22Rv1 (cell line): Measurements from ENCODE around the gene MAP3K4.
"Not testable (repeated sequence)": the region's sequence is repeated elsewhere in the genome, so short reads cannot be mapped to it uniquely, and the experiment has no call there.

ENCODE experiments used
- H3K27ac ChIP-seq: fragments of 450-650 bp; 2 replicates; pipeline ENCODE4 v1.5.1; 2017
- ZFX ChIP-seq: fragments of 450-650 bp; IDR thresholded peaks from 2 replicates; pipeline ENCODE4 v1.6.1; 2017; ENCODE audit warnings: antibody characterized with exemption, borderline replicate concordance
- TF ChIP-seq, protein P1 (sequence below): fragments of 450-650 bp; IDR thresholded peaks from 2 replicates; pipeline ENCODE4 v1.5.1; 2017; ENCODE audit warnings: mild to moderate bottlenecking

The MAP3K4 gene

DNA sequence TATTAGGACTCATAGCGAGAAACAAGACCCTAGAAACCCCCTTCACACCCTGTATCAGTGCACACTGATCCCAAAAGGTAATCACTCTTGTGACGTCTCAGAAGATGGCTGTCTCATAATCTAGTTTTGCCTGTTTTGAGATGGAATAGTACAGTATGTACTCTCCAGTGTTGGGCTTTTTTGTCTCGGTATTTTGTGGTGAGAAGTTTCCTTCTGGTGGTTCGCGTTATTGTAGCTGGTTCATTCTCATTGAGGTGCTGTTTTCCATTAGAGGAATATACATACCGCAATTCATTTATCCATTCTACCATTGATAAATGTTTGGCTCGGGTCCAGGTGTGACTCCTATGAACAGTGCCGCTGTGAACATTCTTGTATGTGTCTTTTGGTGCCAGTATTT is 27.9 kb upstream of the MAP3K4 start:
- no peak for TF ChIP-seq ZFX
- TF ChIP-seq, protein P1, sequence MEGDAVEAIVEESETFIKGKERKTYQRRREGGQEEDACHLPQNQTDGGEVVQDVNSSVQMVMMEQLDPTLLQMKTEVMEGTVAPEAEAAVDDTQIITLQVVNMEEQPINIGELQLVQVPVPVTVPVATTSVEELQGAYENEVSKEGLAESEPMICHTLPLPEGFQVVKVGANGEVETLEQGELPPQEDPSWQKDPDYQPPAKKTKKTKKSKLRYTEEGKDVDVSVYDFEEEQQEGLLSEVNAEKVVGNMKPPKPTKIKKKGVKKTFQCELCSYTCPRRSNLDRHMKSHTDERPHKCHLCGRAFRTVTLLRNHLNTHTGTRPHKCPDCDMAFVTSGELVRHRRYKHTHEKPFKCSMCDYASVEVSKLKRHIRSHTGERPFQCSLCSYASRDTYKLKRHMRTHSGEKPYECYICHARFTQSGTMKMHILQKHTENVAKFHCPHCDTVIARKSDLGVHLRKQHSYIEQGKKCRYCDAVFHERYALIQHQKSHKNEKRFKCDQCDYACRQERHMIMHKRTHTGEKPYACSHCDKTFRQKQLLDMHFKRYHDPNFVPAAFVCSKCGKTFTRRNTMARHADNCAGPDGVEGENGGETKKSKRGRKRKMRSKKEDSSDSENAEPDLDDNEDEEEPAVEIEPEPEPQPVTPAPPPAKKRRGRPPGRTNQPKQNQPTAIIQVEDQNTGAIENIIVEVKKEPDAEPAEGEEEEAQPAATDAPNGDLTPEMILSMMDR: no peak

DNA sequence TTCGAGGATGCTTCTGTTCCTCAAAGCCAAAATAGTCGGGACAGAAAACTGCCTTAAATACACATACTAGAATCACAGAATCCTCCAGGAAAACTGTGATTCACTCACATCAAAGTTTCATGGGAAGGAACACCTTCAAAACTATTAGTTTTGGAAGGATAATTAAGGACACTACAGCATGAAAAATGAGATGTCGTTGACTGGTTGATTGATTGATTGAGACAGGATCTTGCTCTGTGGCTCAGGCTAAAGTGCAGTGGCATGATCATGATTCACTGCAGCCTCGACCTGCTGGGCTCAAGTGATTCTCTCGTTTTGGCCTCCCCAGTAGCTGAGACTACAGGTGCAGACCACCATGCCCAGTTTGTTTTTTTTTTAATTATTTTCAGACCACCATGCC is 25.7 kb upstream of the MAP3K4 start:
- TF ChIP-seq, protein P1: no peak
- no peak for TF ChIP-seq ZFX
- H3K27ac ChIP-seq: no peak overlapping the region

More for the DNA sequence above, 27.9 kb upstream of the MAP3K4 start:
- no peak overlapping the region for H3K27ac ChIP-seq

DNA sequence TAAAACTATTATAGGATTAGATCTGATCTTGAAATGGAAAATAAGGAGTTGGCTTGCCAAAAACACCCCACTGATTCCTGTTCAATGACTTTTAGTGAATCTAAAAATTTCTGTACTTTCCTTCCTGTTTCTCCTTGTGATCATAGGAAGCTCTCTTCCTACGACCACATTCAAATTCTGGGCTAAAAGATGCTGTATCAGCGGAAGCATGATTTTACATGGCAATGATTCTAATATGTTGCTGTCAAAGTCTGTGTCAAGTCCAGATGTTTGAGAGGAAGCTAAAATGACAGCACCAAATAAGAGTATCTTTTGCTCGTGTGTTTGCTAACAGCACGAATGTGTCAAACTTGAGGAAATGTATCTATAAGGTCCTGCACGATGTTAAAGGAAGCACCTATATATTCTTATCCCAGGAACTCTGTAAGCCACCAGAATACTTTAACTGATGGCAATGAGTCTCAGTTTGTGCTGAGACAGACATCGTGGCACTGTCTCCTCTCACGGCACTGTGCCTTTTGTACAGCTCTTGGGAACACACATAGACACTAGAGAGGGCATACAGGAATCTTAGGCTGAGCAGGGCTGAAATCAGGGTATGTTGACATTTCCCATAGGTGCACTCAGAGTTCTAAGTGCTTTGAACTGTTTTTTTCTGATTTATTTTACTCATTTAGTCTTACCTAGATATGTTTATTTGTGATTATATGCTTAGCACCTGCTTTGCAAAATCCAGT is 24.9 kb upstream of the MAP3K4 start:
- TF ChIP-seq, protein P1: no peak
- TF ChIP-seq ZFX: no peak
- H3K27ac ChIP-seq: no peak overlapping the region

DNA sequence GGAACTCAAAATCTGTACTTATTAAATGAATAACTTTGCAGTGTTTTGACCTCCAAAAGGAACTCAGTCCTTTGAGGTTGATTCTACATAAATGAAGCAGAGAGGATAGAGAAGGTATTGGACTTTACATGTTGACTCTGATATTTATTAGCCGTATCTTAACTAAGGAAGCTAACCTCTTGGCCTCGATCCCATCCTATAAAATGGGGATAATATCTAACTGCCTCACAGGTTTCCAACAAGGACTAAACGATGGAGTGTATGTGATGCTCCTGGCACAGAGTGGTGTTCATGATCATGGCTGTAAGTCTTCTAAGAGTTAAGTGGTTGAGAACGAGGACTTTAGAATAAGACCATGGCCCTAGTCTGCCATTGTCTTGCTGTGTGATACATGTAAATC is 24.2 kb upstream of the MAP3K4 start:
- no peak overlapping the region for H3K27ac ChIP-seq
- TF ChIP-seq, protein P1: no peak
- TF ChIP-seq ZFX: no peak

DNA sequence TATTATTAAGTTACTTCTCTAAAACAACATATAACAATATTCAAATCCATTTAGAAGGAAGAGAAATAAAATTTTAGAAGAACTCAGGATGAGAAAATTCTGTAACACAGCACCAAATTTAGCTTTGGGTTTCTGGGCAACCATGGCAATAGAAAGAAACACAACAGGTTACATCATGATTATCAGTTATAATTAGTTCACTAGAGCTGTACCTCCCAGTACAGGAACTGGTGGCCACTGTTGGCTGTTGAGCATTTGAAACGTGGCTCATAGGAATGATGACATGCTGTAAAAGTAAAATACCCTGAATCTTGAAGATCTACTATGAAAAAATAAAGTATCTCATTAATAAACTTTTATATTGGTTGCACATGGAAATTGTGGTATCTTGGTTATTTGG is 23.7 kb upstream of the MAP3K4 start:
- TF ChIP-seq ZFX: no peak
- H3K27ac ChIP-seq: no peak overlapping the region

DNA sequence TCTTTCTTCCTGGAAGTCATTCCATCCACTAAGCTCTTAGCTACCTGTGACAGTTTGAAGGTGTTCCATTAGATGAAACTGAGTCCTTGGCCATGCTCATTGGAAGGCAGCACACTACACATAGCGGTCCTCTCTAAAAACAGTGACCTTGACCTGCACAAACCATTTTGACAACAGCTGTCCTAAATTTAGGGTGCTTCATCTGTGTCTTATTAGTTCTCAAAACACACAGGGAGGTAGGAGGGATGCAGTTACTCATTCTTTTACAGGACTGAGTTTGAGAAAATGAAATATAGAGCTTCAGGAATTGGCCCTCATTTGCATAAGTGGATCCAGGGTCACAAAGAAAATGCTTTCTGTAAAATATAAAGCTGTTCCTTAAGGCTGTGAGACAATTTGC is 20.4 kb upstream of the MAP3K4 start:
- H3K27ac ChIP-seq: no peak overlapping the region
- TF ChIP-seq, protein P1: no peak
- no peak for TF ChIP-seq ZFX

DNA sequence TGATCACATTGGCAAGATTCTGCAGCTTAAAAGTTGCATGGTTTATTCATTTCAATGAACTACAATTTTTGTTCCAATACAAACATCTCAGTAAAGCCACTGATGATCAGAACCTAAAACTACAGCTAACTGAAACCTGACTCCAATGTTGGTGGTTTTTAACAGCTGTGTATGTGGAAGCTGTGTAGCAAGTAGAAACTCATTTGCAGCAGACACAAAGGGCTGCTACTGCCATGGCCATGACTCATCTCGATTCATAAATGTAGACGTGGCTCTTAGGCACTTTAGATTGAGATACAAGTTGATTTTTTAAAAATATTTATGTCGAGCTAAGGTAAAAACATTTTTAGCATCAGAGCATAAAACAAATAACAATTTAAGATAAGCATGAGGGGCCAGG is 19.5 kb upstream of the MAP3K4 start:
- H3K27ac ChIP-seq: no peak overlapping the region

DNA sequence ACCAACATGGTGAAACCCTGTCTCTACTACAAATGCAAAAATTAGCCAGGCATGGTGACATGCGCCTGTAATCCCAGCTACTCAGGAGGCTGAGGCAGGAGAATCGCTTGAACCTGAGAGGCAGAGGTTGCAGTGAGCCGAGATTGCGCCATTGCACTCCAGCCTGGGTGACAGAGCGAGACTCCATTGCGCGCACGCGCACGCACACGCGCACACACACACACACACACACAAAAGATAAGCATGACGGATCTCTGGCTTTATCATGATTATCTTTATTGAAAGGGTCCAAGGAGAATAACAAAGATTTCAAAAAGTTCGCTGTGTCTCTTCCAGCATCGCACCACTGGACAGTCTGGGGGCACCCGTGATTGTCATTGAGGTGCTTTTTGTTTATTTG is 19.0 kb upstream of the MAP3K4 start:
- not testable (repeated sequence) for H3K27ac ChIP-seq

More for the DNA sequence above, 19.5 kb upstream of the MAP3K4 start:
- TF ChIP-seq, protein P1: no peak
- no peak for TF ChIP-seq ZFX
